Measurements from ENCODE around the gene CHST14.

DNA sequence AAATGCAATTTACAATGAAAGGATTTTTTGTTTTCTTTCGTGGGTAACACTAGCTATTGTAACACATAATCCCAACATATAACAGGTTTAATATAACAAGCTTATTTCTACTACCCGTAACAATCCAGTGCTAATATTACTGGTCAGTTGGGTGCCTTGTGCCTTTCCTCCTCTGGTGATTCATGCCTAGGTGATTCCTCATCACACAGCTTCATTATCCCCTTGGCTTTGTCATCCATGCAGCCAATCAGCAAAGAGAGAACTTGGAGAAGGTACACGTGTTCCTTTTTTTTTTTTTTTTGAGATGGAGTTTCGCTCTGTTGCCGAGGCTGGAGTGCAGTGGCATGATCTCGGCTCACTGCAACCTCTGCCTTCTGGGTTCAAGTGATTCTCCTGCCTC lies 30.7 kb downstream of the CHST14 start:
- TF ChIP-seq JUND (IDR thresholded peaks at IDR 0.05) (no peak), POLR2AphosphoS5 (IDR thresholded peaks at IDR 0.05; ENCODE audit: low read depth, low read length) (no peak), MEF2A (IDR thresholded peaks at IDR 0.05; ENCODE audit: borderline replicate concordance, low read depth) (no peak), GABPA (IDR thresholded peaks at IDR 0.05; ENCODE audit: low read depth) (no peak), YY1 (IDR thresholded peaks at IDR 0.05; ENCODE audit: low read depth) (no peak), FOXJ3 (CRISPR knock-in tag; IDR thresholded peaks at IDR 0.05) (no peak), RXRA (IDR thresholded peaks at IDR 0.05; ENCODE audit: borderline replicate concordance, low read depth) (no peak), EP300 (IDR thresholded peaks at IDR 0.05; ENCODE audit: borderline replicate concordance in 1 of 2, low read depth in 1 of 2, low read length in 1 of 2) (no peak), RAD21 (IDR thresholded peaks at IDR 0.05; ENCODE audit: low read length) (no peak)
- TF ChIP-seq, protein P1, sequence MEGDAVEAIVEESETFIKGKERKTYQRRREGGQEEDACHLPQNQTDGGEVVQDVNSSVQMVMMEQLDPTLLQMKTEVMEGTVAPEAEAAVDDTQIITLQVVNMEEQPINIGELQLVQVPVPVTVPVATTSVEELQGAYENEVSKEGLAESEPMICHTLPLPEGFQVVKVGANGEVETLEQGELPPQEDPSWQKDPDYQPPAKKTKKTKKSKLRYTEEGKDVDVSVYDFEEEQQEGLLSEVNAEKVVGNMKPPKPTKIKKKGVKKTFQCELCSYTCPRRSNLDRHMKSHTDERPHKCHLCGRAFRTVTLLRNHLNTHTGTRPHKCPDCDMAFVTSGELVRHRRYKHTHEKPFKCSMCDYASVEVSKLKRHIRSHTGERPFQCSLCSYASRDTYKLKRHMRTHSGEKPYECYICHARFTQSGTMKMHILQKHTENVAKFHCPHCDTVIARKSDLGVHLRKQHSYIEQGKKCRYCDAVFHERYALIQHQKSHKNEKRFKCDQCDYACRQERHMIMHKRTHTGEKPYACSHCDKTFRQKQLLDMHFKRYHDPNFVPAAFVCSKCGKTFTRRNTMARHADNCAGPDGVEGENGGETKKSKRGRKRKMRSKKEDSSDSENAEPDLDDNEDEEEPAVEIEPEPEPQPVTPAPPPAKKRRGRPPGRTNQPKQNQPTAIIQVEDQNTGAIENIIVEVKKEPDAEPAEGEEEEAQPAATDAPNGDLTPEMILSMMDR (IDR thresholded peaks at IDR 0.05), result no peak
- TF ChIP-seq, protein P2, sequence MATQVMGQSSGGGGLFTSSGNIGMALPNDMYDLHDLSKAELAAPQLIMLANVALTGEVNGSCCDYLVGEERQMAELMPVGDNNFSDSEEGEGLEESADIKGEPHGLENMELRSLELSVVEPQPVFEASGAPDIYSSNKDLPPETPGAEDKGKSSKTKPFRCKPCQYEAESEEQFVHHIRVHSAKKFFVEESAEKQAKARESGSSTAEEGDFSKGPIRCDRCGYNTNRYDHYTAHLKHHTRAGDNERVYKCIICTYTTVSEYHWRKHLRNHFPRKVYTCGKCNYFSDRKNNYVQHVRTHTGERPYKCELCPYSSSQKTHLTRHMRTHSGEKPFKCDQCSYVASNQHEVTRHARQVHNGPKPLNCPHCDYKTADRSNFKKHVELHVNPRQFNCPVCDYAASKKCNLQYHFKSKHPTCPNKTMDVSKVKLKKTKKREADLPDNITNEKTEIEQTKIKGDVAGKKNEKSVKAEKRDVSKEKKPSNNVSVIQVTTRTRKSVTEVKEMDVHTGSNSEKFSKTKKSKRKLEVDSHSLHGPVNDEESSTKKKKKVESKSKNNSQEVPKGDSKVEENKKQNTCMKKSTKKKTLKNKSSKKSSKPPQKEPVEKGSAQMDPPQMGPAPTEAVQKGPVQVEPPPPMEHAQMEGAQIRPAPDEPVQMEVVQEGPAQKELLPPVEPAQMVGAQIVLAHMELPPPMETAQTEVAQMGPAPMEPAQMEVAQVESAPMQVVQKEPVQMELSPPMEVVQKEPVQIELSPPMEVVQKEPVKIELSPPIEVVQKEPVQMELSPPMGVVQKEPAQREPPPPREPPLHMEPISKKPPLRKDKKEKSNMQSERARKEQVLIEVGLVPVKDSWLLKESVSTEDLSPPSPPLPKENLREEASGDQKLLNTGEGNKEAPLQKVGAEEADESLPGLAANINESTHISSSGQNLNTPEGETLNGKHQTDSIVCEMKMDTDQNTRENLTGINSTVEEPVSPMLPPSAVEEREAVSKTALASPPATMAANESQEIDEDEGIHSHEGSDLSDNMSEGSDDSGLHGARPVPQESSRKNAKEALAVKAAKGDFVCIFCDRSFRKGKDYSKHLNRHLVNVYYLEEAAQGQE (IDR thresholded peaks at IDR 0.05; ENCODE audit: low read depth, low read length), result no peak
- TF ChIP-seq, protein P3, sequence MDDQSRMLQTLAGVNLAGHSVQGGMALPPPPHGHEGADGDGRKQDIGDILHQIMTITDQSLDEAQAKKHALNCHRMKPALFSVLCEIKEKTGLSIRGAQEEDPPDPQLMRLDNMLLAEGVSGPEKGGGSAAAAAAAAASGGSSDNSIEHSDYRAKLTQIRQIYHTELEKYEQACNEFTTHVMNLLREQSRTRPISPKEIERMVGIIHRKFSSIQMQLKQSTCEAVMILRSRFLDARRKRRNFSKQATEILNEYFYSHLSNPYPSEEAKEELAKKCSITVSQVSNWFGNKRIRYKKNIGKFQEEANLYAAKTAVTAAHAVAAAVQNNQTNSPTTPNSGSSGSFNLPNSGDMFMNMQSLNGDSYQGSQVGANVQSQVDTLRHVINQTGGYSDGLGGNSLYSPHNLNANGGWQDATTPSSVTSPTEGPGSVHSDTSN (IDR thresholded peaks at IDR 0.05), result no peak
- TF ChIP-seq, protein P4, sequence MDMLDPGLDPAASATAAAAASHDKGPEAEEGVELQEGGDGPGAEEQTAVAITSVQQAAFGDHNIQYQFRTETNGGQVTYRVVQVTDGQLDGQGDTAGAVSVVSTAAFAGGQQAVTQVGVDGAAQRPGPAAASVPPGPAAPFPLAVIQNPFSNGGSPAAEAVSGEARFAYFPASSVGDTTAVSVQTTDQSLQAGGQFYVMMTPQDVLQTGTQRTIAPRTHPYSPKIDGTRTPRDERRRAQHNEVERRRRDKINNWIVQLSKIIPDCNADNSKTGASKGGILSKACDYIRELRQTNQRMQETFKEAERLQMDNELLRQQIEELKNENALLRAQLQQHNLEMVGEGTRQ (IDR thresholded peaks at IDR 0.05; ENCODE audit: borderline replicate concordance, low read depth, low read length), result no peak

All from SK-N-SH (cell line).